Activated naive CD4-positive, alpha-beta T cell treated with anti-CD3 and anti-CD28 coated beads for 36 hours (primary cell): Measurements from ENCODE around the gene ZFYVE21. TPM values are rescaled to one million over a fixed set of nuclear protein-coding genes. Genes with fewer than 3 reads are reported as not detected.

ENCODE experiments used
- CTCF ChIA-PET: fragments of 350-600 bp; sonication (Branson Sonifier 250); formaldehyde crosslinking; loops from one replicate; lab custom pipeline; 2021; ENCODE audit warnings: antibody characterized with exemption; lab: Charles Lee
- DNase-seq: peaks from one replicate; pipeline ENCODE4 v3.0.0-alpha.2; 2020
- H3K27ac Mint-ChIP-seq: one replicate; pipeline ENCODE4 v1.8.0; 2021; ENCODE audit warnings: mild to moderate bottlenecking, mixed read lengths
- H3K27me3 Mint-ChIP-seq: one replicate; pipeline ENCODE4 v1.8.0; 2021; ENCODE audit warnings: low read depth, mixed read lengths
- H3K36me3 Mint-ChIP-seq: one replicate; pipeline ENCODE4 v1.8.0; 2021; ENCODE audit warnings: low read depth, mixed read lengths
- H3K4me1 Mint-ChIP-seq: one replicate; pipeline ENCODE4 v1.8.0; 2021; ENCODE audit warnings: low read depth, mixed read lengths
- H3K4me3 Mint-ChIP-seq: one replicate; pipeline ENCODE4 v1.8.0; 2021; ENCODE audit warnings: mild to moderate bottlenecking, moderate library complexity, mixed read lengths
- H3K9me3 Mint-ChIP-seq: one replicate; pipeline ENCODE4 v1.8.0; 2021; ENCODE audit warnings: mixed read lengths
- intact Hi-C: fragments of 100-400 bp; cut with micrococcal nuclease; formaldehyde crosslinking; loops from one replicate; pipeline ENCODE4 v1.15.1; 2023
- total RNA-seq, 2 experiments: library from RNA; stranded (reverse); gene quantifications; one replicate each; pipeline ENCODE4 v1.2.3, GENCODE V29; 2021

The ZFYVE21 gene
- total RNA-seq, 2 experiments from 2014 or later, result 9.1 to 10.4 TPM

GRCh38 chr14:103723748-103724081, 8.1 kb downstream of the ZFYVE21 start:
- Mint-ChIP-seq H3K9me3 (no peaks in the 10 kb centered on the region), H3K4me3 (no peak overlapping the region), H3K36me3 (no peaks in the 10 kb centered on the region), H3K27ac (no peak overlapping the region), H3K4me1 (peaks cover 11% of the 10 kb centered on the region), H3K27me3 (no peaks in the 10 kb centered on the region)
- intact Hi-C loops, result no loop called here
- DNase-seq, result no peak
- CTCF ChIA-PET, result interaction anchor here (1.1 kb wide), 1 partner anchor 177 kb away, joined by 4 read pairs; no protein-coding TSS in a partner anchor

GRCh38 chr14:103724116-103724515, 8.5 kb downstream of the ZFYVE21 start:
- no peak for DNase-seq
- Mint-ChIP-seq H3K9me3 (no peaks in the 10 kb centered on the region), H3K27ac (no peak overlapping the region), H3K27me3 (no peaks in the 10 kb centered on the region), H3K4me3 (no peak overlapping the region), H3K4me1 (peaks cover 8% of the 10 kb centered on the region), H3K36me3 (no peaks in the 10 kb centered on the region)
- intact Hi-C loops, result no loop called here
- CTCF ChIA-PET, result interaction anchor here (1.1 kb wide), 1 partner anchor 177 kb away, joined by 4 read pairs; no protein-coding TSS in a partner anchor

GRCh38 chr14:103725001-103725682, 9.5 kb downstream of the ZFYVE21 start:
- peaks cover 2% of the 10 kb centered on the region for H3K36me3 Mint-ChIP-seq
- no peaks in the 10 kb centered on the region for H3K27me3 Mint-ChIP-seq
- H3K27ac Mint-ChIP-seq, result no peak overlapping the region
- H3K4me3 Mint-ChIP-seq, result no peak overlapping the region
- no peaks in the 10 kb centered on the region for H3K9me3 Mint-ChIP-seq
- intact Hi-C loops, result no loop called here
- CTCF ChIA-PET, result interaction anchor here (0.6 kb wide), 1 partner anchor 160 kb away, joined by 4 read pairs; no protein-coding TSS in a partner anchor
- H3K4me1 Mint-ChIP-seq, result no peaks in the 10 kb centered on the region
- DNase-seq, result no peak

- no peak for DNase-seq
- H3K27me3 Mint-ChIP-seq, result no peaks in the 10 kb centered on the region
- no peaks in the 10 kb centered on the region for H3K4me1 Mint-ChIP-seq
- intact Hi-C loops, result no loop called here
- no peaks in the 10 kb centered on the region for H3K9me3 Mint-ChIP-seq
- H3K27ac Mint-ChIP-seq, result no peak overlapping the region
- CTCF ChIA-PET, result interaction anchor here (0.6 kb wide), 1 partner anchor 161 kb away, joined by 4 read pairs; no protein-coding TSS in a partner anchor
- H3K36me3 Mint-ChIP-seq, result peaks cover 2% of the 10 kb centered on the region
- no peak overlapping the region for H3K4me3 Mint-ChIP-seq
These were observed 10.3 kb downstream of the ZFYVE21 start for GRCh38 chr14:103725739-103726395.

GRCh38 chr14:103726474-103726873, 10.9 kb downstream of the ZFYVE21 start:
- CTCF ChIA-PET, result no interaction called here
- Mint-ChIP-seq H3K27me3 (no peaks in the 10 kb centered on the region), H3K36me3 (peaks cover 2% of the 10 kb centered on the region), H3K9me3 (no peaks in the 10 kb centered on the region), H3K4me1 (no peaks in the 10 kb centered on the region), H3K4me3 (no peak overlapping the region), H3K27ac (no peak overlapping the region)
- intact Hi-C loops, result no loop called here
- no peak for DNase-seq

- no peaks in the 10 kb centered on the region for H3K9me3 Mint-ChIP-seq
- peaks cover 2% of the 10 kb centered on the region for H3K36me3 Mint-ChIP-seq
- CTCF ChIA-PET, result no interaction called here
- H3K4me1 Mint-ChIP-seq, result no peaks in the 10 kb centered on the region
- H3K27me3 Mint-ChIP-seq, result no peaks in the 10 kb centered on the region
- intact Hi-C loops, result no loop called here
- DNase-seq, result no peak
- no peak overlapping the region for H3K27ac Mint-ChIP-seq
- no peak overlapping the region for H3K4me3 Mint-ChIP-seq
These were observed 11.8 kb downstream of the ZFYVE21 start for GRCh38 chr14:103727313-103727980.

- no peak overlapping the region for H3K27ac Mint-ChIP-seq
- intact Hi-C loops, result no loop called here
- H3K36me3 Mint-ChIP-seq, result peaks cover 2% of the 10 kb centered on the region
- H3K4me3 Mint-ChIP-seq, result no peak overlapping the region
- DNase-seq, result no peak
- CTCF ChIA-PET, result no interaction called here
- no peaks in the 10 kb centered on the region for H3K4me1 Mint-ChIP-seq
- no peaks in the 10 kb centered on the region for H3K9me3 Mint-ChIP-seq
- no peaks in the 10 kb centered on the region for H3K27me3 Mint-ChIP-seq
These were observed 12.5 kb downstream of the ZFYVE21 start for GRCh38 chr14:103728141-103728540.

GRCh38 chr14:103728721-103729120, 13.1 kb downstream of the ZFYVE21 start:
- Mint-ChIP-seq H3K4me3 (no peak overlapping the region), H3K4me1 (no peaks in the 10 kb centered on the region), H3K27ac (no peak overlapping the region), H3K9me3 (no peaks in the 10 kb centered on the region), H3K36me3 (peaks cover 2% of the 10 kb centered on the region), H3K27me3 (no peaks in the 10 kb centered on the region)
- intact Hi-C loops, result no loop called here
- CTCF ChIA-PET, result interaction anchor here (1.6 kb wide), 1 partner anchor 624 kb away, joined by 4 read pairs; no protein-coding TSS in a partner anchor
- DNase-seq, result no peak

GRCh38 chr14:103729496-103730448, 14.2 kb downstream of the ZFYVE21 start:
- no peaks in the 10 kb centered on the region for H3K27me3 Mint-ChIP-seq
- intact Hi-C loops, result no loop called here
- CTCF ChIA-PET, result interaction anchor here (1.6 kb wide), 1 partner anchor 625 kb away, joined by 4 read pairs; no protein-coding TSS in a partner anchor
- no peaks in the 10 kb centered on the region for H3K4me1 Mint-ChIP-seq
- no peak for DNase-seq
- peaks cover 2% of the 10 kb centered on the region for H3K36me3 Mint-ChIP-seq
- no peak overlapping the region for H3K27ac Mint-ChIP-seq
- no peaks in the 10 kb centered on the region for H3K9me3 Mint-ChIP-seq
- H3K4me3 Mint-ChIP-seq, result no peak overlapping the region

- no peaks in the 10 kb centered on the region for H3K27me3 Mint-ChIP-seq
- intact Hi-C loops, result no loop called here
- CTCF ChIA-PET, result no interaction called here
- no peaks in the 10 kb centered on the region for H3K4me1 Mint-ChIP-seq
- DNase-seq, result no peak
- no peaks in the 10 kb centered on the region for H3K9me3 Mint-ChIP-seq
- H3K4me3 Mint-ChIP-seq, result no peak overlapping the region
- peaks cover 2% of the 10 kb centered on the region for H3K36me3 Mint-ChIP-seq
- H3K27ac Mint-ChIP-seq, result no peak overlapping the region
These were observed 15.0 kb downstream of the ZFYVE21 start for GRCh38 chr14:103730490-103731035.

- Mint-ChIP-seq H3K36me3 (peaks cover 2% of the 10 kb centered on the region), H3K9me3 (no peaks in the 10 kb centered on the region), H3K27me3 (no peaks in the 10 kb centered on the region), H3K27ac (no peak overlapping the region), H3K4me1 (no peaks in the 10 kb centered on the region), H3K4me3 (no peak overlapping the region)
- intact Hi-C loops, result no loop called here
- CTCF ChIA-PET, result no interaction called here
- no peak for DNase-seq
These were observed 15.9 kb downstream of the ZFYVE21 start for GRCh38 chr14:103731481-103731880.
